Erythroblast (primary cell): ENCODE data around the gene PKDCC.

ENCODE experiments used
- DNase-seq, 2 experiments: peaks; one replicate each; lab custom pipeline; 2025; lab: John Stamatoyannopoulos, UW
- GATA1 ChIP-seq: IDR thresholded peaks from 2 replicates; pipeline ENCODE4 v1.6.1; 2011; ENCODE audit warnings: low read depth, mild to moderate bottlenecking, control low read depth, low read length, moderate library complexity
- POLR2A ChIP-seq: IDR thresholded peaks from 2 replicates; pipeline ENCODE4 v1.6.1; 2011; ENCODE audit warnings: mild to moderate bottlenecking, low read length

Gene PKDCC

DNA sequence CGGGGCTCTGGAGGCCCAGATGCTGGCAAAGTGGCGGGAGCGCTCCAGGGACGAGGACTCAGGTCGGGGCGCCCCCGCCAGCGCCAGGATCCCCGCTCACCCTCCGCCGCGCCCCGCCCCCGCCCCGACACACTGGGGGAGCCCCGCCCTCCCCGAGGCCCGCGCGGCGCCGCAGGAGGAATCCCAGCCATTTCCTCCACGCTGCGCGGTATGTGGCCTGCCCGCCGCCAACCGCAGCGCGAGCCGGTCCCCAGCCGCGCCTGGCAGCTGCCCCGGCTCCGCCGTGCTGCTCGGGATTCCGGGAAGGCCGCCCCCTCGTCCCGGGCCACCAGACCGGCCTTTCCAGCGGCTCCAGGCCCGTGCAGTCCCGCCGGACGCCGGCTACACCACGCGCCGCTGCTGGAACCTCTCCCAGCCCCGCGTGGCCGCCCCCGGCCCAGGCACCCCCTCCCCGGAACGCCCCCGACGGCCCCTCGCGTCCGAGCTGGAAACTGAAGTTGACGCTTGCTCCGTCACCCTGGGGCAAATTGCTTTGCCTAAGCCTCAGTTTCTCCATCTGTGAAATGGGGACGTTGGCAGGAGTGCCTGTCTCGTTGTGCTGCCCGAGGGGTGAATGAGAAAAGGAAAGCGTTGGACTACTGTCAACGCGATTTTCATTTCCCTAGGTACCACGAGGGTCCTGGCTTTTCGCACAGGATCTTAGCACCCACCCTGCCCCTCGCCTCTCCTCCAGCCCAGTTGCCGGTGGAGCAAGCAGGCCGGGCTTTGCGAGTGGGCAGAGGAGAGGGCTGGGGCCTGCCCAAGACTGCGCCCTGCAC, 53.6 kb downstream of the PKDCC start:
- DNase-seq = peak; percentile 20 to 28
- TF ChIP-seq POLR2A (no peak), GATA1 (no peak)

DNA sequence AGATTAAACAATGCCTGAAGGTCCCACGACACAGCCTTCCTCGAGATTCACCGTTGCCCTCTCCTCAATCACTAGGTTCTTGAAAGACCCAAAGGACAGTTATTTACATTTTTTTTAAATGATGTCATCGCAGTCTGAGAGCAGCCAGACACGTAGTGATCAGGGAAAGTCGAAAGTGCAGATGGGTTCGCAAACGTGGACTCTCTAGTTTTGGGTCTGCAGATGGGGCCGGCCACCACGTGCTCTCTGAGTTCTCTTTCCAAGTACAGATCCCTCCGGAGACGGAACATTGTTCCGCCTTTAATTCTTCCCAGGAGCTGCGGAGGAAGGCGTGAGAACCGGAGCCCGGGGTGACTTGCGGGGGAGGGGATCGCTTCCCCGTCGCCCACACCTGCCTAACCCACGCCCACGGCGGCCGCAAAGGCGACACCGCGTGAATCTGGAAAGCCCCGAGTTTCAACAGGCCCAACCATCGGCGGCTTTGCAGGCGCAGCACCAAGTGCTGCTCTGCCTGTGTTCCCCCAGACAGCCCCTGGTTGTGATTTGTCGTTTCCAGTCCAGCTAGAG, 54.3 kb downstream of the PKDCC start:
- peak in 1 of 2 experiments; percentile 15 for DNase-seq
- no peak for TF ChIP-seq POLR2A
- no peak for TF ChIP-seq GATA1

DNA sequence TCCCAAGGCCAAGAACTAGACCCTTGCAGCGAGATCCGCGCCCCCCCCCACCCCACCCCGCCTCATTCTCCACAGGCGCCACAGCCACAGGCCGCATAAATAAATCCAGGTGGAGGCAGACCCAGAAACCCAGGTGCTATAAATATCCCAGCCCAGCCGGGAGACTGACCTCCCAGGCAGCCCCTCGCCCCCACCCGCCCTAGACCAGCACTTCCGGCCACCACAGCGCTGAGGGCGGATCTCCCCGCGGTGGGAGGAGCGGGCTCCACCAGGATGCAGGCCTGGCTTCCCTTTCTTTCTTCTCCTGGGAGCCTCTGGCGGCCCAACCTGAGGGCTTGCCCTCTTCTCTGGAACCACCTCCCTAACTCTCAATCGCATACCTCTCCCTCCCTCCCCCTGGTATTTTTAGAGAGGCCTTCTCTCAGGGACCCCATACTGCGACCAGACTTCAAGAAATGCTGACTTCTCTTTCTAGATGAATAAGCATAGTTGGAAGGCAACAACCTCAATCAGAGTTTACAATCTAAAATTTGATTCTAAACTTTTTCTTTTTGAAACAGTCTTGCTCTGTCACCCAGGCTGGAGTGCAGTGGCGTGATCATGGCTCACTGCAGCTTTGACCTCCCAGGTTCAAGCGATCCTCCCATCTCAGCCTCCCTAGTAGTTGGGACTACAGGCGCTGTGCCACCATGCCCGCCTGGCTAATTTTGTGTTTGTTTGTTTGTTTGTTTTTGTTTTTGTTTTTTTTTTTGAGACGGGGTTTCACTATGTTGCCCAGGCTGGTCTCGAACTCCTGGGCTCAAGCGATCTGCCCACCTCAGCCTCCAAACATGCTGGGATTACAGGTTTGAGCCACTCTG, 55.0 kb downstream of the PKDCC start:
- no peak for DNase-seq
- TF ChIP-seq GATA1 (no peak), POLR2A (no peak)

DNA sequence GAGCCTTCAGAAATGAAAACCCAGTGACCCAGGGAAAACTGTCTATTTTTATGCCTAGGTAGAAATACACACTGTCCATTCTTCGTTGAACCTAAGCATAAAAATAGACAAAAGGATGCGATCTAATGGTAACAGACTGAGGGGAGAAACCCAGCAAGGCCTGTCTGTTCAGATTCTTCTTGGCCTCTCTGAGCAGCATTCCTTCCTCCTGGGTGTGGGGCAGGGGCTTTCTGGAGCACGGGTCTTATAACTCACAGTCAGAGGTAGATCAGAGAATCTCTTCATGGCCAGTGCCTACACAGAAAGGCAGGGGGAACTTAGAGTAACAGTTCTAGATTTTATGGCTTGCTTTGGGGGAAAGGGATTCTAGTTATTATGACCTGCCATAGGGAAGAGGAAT, 56.0 kb downstream of the PKDCC start:
- TF ChIP-seq POLR2A (no peak), GATA1 (no peak)
- no peak for DNase-seq

DNA sequence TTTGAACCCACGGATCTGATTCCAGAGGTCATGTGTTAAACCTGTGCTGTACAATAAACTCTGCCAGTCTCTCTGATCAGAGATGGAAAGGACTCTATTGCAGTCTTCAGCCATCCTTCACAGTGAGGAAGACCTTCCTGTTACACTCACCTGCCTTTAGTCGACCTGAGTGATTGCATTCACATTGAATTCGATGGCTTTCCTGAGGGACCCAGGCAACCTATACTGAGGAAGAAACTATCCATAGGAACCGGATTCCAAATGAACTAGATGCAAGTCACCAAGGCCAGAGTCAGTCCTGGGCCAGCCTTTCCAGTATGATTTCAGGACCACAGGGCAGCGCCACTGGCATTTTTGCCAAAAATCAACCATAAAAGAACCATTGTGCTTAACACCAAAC, 56.8 kb downstream of the PKDCC start:
- TF ChIP-seq POLR2A (no peak), GATA1 (no peak)
- DNase-seq = no peak

DNA sequence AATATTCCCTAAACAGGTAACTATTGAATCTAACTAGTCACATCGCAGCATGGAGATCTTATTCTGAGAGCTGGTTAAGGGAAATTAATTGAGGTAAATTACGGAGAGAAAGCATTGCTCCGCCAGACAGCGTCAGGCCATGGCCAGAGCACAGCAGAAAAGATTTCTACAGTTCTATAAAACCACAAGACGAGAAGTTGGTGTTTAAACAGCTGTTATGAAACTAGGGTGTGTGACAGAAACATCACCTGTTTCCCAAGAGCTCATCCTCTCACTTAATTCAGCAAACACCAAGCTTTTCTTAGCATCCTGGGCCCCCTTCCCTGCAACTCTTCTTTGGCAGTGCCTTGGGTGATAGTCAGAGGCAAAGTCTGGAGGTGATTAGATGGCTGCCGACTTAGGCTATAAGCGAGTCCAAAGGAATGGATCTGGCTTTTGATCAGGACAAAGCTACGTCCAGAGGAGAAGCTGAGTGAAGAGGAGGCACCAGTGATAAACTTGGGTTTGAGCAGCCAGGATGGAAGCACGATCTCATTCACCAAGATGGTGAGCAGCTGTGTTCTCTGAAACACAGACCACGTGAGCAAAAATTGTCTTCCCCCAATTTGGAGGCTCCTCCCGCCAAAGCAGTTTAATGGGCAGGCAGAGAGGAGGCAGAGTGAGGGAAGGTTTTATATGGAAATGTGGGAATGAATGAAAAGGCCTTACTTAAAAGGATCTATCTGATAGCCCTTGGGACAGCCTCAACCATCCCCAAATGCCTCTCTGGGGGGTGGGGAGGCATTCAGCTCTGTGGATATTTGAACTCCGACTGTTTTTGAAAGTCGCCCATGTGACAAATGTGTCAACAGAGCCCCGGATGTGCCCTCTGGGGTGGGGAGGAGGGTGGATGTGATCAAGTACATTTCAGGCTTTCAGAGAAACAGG, 57.8 kb downstream of the PKDCC start:
- no peak for DNase-seq
- TF ChIP-seq POLR2A = no peak

DNA sequence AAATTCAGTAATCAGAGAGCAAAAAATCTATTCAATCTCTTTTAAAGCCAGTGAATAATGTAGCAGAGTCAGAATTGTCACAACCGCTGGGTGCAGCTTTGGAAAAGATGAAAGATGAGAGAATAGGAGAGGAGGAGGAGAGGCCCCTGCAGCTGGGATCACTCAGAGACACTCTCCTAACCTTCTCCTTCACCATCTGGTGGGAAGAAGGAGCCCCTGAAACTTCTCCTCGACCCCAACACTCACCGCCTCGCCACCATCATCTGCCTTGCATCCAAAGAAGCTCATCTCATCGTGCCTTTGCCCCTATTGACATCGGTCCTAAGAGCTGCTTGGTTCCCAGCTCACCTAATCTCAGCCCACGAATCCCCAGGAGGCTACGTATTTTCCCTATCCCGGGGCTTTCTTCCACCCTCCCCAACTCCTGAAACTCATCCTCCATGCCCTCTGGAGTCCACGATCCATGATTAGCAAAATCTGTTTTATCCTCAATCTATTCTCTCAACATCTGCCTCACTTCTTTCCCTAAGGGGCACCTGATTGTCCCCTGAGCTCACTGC, 58.5 kb downstream of the PKDCC start:
- TF ChIP-seq GATA1 = no peak

DNA sequence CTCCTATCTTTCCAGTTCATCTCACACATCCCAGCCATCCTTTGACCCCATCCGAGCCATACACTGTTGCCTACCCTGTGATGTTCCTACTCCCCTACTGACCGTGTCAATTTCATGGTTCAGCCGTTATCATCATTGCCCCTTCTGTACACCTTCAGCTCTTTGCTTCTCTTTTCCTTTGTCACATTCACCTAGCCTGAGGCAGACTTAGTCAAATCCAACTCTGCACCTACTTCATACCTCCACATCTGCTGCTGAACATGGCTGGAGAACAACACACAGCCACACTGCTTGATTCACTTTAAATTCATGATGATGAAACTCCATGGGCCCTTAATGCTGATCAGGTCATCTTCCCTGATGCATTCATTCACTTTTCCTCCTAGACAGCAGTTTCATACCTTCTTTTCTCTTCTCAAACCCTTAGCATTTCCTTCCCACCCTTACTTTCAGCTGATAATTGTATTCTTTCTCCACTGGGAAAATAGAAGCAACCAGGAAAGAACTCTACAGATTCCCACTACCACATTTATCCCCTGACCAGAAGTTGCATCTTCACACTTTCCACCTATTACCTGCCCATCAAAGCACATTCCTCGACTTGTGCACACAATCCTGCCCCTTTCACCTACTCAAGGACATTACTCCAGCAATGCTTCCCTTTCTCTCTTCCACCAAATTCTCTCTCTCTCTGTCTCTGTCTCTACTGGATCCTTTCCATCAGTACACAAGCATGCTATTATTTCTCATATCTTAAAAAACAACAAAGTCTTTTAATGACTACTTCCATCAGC, 59.6 kb downstream of the PKDCC start:
- TF ChIP-seq GATA1 (no peak), POLR2A (no peak)
- DNase-seq = no peak

More for the DNA sequence above, 58.5 kb downstream of the PKDCC start:
- DNase-seq = no peak
